ENCODE data around the gene TCF7L1. TPM values are rescaled to one million over a fixed set of nuclear protein-coding genes. Genes with fewer than 3 reads are reported as not detected.

TCF7L1 gene
- total RNA-seq, 1 donor from 2014 or later = 30.8 TPM

DNA sequence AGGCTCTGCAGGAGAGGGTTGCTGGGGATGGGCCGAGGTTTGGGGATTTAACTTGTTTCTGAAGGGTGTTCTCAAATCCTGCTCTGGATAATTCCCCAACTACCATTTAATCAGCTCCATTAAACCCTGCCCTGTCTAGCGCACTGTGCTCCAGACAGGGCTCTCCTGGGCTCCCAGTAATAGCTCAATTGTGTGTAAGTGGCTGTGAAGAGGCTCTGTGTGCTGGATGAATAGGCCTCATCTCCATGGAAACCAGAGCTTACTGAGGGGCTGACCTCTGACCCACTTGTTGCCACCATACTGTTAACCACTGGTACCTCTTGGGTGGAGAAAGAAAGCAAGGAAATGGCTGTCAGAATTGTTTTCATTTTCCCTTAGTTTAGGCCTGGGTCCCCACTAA is 101.7 kb downstream of the TCF7L1 start:
- Histone ChIP-seq H2AFZ (ENCODE audit: low read depth, low read length) (no peak overlapping the region), H4K20me1 (ENCODE audit: insufficient read depth, low read length) (peaks cover 43% of the 10 kb centered on the region), H3K4me3 (ENCODE audit: insufficient read depth, low read depth, low read length) (no peak overlapping the region), H3K4me1 (ENCODE audit: insufficient read depth, low read length) (no peaks in the 10 kb centered on the region), H3K79me2 (ENCODE audit: insufficient read depth, low read length) (no peaks in the 10 kb centered on the region), H3K9ac (ENCODE audit: low read length) (no peak overlapping the region), H3K36me3 (ENCODE audit: insufficient read depth, low read length) (no peaks in the 10 kb centered on the region), H3K27me3 (ENCODE audit: insufficient read depth, low read length) (no peaks in the 10 kb centered on the region), H3K4me2 (ENCODE audit: low read length) (no peak overlapping the region), H3K27ac (ENCODE audit: low read depth, low read length) (no peak overlapping the region), H3K9me3 (ENCODE audit: insufficient read depth, low read depth, low read length) (no peaks in the 10 kb centered on the region)
- FAIRE-seq = no peak
- Mint-ChIP-seq H3K27me3 (ENCODE audit: low read depth, unreplicated experiment) (no peaks in the 10 kb centered on the region), H3K36me3 (ENCODE audit: low read depth, unreplicated experiment) (peaks cover 6% of the 10 kb centered on the region), H3K4me1 (ENCODE audit: low read depth, unreplicated experiment) (peaks cover 21% of the 10 kb centered on the region), H3K27ac (ENCODE audit: unreplicated experiment) (no peak overlapping the region), H3K4me3 (ENCODE audit: unreplicated experiment) (no peak overlapping the region), H3K9me3 (ENCODE audit: unreplicated experiment) (no peaks in the 10 kb centered on the region)
- no peak for DNase-seq (ENCODE audit: low read depth)
- no peak for TF ChIP-seq EZH2 (IDR thresholded peaks at IDR 0.05; ENCODE audit: insufficient read depth, low read length)
- TF ChIP-seq CTCF (IDR thresholded peaks at IDR 0.05; ENCODE audit: insufficient read depth, low read depth, low read length) = no peak

DNA sequence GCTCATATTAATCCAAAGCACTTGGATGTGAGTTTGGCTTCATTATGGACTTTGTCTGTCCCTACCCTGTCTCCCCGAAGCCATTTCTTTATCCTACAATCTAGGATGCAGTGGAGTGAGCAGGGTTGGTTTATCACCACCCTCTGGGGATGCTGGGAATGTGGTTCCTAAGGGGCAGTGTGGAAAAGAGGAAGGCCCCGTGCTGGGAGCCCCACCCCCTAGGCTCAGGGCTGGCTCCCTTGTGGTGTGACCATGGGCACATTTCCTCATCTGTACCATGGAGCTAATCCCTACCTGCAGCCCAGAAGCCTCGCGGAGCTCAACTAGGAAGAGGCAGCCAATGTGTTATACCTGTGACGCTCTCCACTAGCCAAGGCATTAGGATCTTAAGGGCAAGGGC is 102.1 kb downstream of the TCF7L1 start:
- Mint-ChIP-seq H3K36me3 (ENCODE audit: low read depth, unreplicated experiment) (peaks cover 6% of the 10 kb centered on the region), H3K4me1 (ENCODE audit: low read depth, unreplicated experiment) (peaks cover 21% of the 10 kb centered on the region), H3K4me3 (ENCODE audit: unreplicated experiment) (no peak overlapping the region), H3K9me3 (ENCODE audit: unreplicated experiment) (no peaks in the 10 kb centered on the region), H3K27me3 (ENCODE audit: low read depth, unreplicated experiment) (no peaks in the 10 kb centered on the region), H3K27ac (ENCODE audit: unreplicated experiment) (no peak overlapping the region)
- FAIRE-seq (no peak), DNase-seq (ENCODE audit: low read depth) (no peak)
- Histone ChIP-seq H3K27me3 (ENCODE audit: insufficient read depth, low read length) (no peaks in the 10 kb centered on the region), H2AFZ (ENCODE audit: low read depth, low read length) (no peak overlapping the region), H3K9ac (ENCODE audit: low read length) (no peak overlapping the region), H3K4me1 (ENCODE audit: insufficient read depth, low read length) (no peaks in the 10 kb centered on the region), H3K4me3 (ENCODE audit: insufficient read depth, low read depth, low read length) (no peak overlapping the region), H3K36me3 (ENCODE audit: insufficient read depth, low read length) (no peaks in the 10 kb centered on the region), H3K4me2 (ENCODE audit: low read length) (no peak overlapping the region), H4K20me1 (ENCODE audit: insufficient read depth, low read length) (peaks cover 43% of the 10 kb centered on the region), H3K9me3 (ENCODE audit: insufficient read depth, low read depth, low read length) (no peaks in the 10 kb centered on the region), H3K27ac (ENCODE audit: low read depth, low read length) (no peak overlapping the region), H3K79me2 (ENCODE audit: insufficient read depth, low read length) (no peaks in the 10 kb centered on the region)
- TF ChIP-seq EZH2 (IDR thresholded peaks at IDR 0.05; ENCODE audit: insufficient read depth, low read length) (no peak), CTCF (IDR thresholded peaks at IDR 0.05; ENCODE audit: insufficient read depth, low read depth, low read length) (no peak)

- no peaks in the 10 kb centered on the region for H3K36me3 ChIP-seq (ENCODE audit: insufficient read depth, low read length)
- no peak for FAIRE-seq
- H3K27me3 ChIP-seq (ENCODE audit: insufficient read depth, low read length) = no peaks in the 10 kb centered on the region
These were observed 102.9 kb downstream of the TCF7L1 start for GRCh38 chr2:85236084-85236483.

More at GRCh38 chr2:85236084-85236483, 102.9 kb downstream of the TCF7L1 start:
- H3K36me3 Mint-ChIP-seq (ENCODE audit: low read depth, unreplicated experiment) = peaks cover 6% of the 10 kb centered on the region
- H3K4me1 Mint-ChIP-seq (ENCODE audit: low read depth, unreplicated experiment) = peaks cover 21% of the 10 kb centered on the region
- no peak for DNase-seq (ENCODE audit: low read depth)
- H3K9ac ChIP-seq (ENCODE audit: low read length) = no peak overlapping the region
- H3K4me3 ChIP-seq (ENCODE audit: insufficient read depth, low read depth, low read length) = no peak overlapping the region
- H3K9me3 Mint-ChIP-seq (ENCODE audit: unreplicated experiment) = no peaks in the 10 kb centered on the region
- H3K4me3 Mint-ChIP-seq (ENCODE audit: unreplicated experiment) = no peak overlapping the region
- no peaks in the 10 kb centered on the region for H3K4me1 ChIP-seq (ENCODE audit: insufficient read depth, low read length)
- H3K79me2 ChIP-seq (ENCODE audit: insufficient read depth, low read length) = no peaks in the 10 kb centered on the region
- H3K4me2 ChIP-seq (ENCODE audit: low read length) = no peak overlapping the region
- H3K27ac Mint-ChIP-seq (ENCODE audit: unreplicated experiment) = no peak overlapping the region
- TF ChIP-seq EZH2 (IDR thresholded peaks at IDR 0.05; ENCODE audit: insufficient read depth, low read length) (no peak), CTCF (IDR thresholded peaks at IDR 0.05; ENCODE audit: insufficient read depth, low read depth, low read length) (no peak)
- no peaks in the 10 kb centered on the region for H3K27me3 Mint-ChIP-seq (ENCODE audit: low read depth, unreplicated experiment)
- no peaks in the 10 kb centered on the region for H3K9me3 ChIP-seq (ENCODE audit: insufficient read depth, low read depth, low read length)
- no peak overlapping the region for H2AFZ ChIP-seq (ENCODE audit: low read depth, low read length)
- H4K20me1 ChIP-seq (ENCODE audit: insufficient read depth, low read length) = peaks cover 37% of the 10 kb centered on the region
- H3K27ac ChIP-seq (ENCODE audit: low read depth, low read length) = no peak overlapping the region

All from astrocyte (in vitro differentiated cells and primary cell).